ENCODE results near the gene PRPF38B.

Gene PRPF38B

DNA sequence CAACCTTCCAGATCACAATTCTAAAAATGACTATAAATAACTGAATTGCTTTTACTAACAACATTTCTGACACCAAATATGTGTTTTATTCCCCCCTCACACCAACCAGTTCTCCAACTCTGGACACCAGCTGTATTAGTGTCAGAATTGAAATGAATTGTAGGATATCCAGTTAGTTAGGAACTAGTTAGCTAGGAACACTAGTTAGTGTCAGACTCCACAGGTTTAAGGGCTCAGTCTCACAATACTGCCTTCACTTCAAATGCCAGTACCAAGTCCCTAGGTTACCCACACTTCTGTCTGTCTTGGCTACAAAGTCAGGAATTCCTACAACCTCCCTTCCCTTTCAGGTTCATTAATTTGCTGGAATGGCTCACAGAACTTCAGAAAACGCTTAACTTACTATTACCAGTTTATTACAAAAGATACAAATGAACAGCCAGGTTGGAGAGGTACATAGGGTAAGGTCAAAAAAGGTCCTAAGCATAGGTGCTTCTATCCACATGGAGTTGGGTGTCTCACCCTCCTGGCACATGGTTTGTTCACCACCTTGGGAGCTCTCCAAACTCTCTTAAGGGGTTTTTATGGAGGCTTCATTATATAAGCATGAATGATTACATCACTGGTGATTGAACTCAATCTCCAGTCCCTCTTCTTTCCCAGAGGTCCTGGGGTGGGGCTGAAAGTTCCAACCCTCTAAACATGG lies 58.5 kb downstream of the PRPF38B start:
- intact Hi-C loops (cut with DNase I) = no loop called here
- DNase-seq = no peak

All from posterior cingulate gyrus (tissue), 11 donors.